ENCODE results near the gene STK24. TPM values are rescaled to one million over a fixed set of nuclear protein-coding genes. Genes with fewer than 3 reads are reported as not detected.

The STK24 gene
- total RNA-seq, 1 donor from 2014 or later: 53.8 TPM

DNA sequence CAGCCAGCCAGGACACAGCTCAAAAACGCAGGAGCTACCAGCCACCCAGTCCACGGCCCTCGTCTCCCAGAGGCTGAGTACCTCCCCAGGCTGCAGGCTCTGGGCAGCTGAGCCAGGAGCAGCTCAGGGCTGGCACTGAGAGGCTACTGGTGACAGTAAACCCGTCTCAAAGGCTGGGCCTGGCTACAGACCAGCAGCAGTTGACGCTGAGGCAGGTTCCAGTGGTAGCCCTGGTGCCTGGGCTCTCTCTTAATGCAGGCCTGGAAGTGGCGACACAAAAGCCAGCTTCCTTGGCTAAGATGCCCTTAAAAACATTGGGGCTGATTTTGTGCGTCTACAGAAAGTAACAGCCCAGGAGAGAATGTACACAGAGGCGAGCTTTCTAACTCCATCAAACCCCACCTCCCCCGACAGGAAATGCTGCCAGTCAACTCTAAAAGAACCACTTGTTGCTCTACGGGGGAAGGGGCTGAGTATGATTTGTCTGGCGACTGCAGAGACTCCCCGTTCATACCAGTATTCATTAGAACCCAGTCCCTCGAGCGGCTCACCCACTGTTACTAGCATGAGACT, 126.3 kb downstream of the STK24 start:
- no peak for DNase-seq

- DNase-seq: no peak
These were observed 126.9 kb downstream of the STK24 start for GRCh38 chr13:98450026-98450425.

DNA sequence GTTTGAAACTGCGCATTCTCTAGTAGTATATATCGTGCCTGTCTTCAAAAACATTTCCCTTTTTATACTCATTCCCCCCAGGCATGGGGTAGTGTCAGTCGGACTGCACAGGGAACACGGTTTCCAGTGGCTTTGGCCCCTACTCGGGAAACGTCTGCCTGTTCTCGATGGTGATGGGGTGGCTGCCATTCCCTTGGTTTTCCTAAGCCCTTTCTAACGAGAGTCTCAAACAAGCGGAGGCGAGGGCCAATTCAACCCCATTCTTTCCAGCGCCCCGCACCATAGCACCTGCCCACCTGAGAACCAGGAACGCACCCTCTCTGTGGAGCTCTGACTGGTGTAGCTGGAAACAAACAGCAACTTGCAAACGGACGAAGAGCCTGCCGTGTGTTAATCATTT, 127.6 kb downstream of the STK24 start:
- no peak for DNase-seq

GRCh38 chr13:98448642-98448928, 128.3 kb downstream of the STK24 start:
- DNase-seq: no peak

- DNase-seq: peak; percentile 25
These were observed 128.8 kb downstream of the STK24 start for GRCh38 chr13:98447881-98448641.

GRCh38 chr13:98447130-98447529, 129.8 kb downstream of the STK24 start:
- no peak for DNase-seq

DNA sequence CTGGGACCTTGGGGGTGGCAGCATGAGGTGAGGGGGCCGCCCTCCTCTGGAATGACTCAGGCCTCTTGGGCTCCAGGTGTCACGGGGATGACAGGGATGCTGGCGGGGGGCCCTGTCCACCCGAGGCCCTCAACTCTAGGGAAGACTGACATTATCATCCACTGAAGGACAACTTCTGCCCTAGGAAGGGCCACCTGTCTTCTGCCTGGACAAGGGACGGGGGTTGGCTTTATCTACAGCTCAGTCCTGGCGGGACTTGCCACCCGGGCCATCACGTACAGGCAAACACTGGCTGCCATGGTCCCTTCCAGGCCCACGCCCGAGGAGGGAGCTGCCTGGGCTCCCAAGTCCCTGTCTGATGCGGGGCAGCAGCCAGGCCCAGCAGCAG, 130.7 kb downstream of the STK24 start:
- no peak for DNase-seq

DNA sequence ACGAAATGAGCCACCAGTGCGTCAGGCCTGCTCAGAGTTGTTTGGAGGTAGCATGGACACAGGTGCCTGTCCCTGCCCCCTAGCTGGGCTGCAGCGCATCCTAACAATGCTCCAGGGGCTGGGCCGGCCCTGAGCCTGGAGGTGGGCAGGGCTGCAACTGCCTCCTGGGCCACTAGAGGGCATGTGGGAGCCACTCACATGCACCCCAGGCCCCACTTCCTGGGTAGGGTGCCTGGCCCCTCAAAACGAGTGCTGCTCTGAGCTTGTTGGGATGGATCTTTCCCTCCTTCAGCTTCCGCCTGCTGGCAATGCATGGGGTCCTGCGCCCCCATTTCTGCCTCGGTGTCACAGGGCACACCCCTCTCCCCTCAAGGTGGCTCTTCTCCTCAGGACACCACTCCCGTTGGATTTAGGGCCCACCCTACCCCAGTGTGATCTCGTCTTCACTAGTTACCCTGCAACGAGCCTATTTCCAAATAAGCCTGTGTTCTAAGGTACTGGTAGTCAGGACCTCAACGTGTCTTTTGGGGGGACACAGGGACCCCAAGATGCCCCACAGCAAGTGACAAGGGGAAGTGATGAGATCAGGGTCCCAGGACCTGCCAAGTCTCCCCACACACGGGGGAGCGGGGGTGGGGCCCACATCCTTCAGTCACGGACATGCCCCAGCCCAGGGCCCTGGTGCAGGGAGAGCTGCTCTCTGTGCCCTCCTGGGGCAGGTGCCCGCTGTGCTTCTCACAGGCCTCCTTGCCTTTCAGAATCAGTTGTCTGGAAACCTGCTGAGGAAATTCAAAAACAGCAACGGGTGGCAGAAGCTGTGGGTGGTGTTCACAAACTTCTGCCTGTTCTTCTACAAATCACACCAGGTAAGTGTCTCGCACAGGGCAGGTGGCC, 131.3 kb downstream of the STK24 start:
- peak; percentile 33 for DNase-seq

DNA sequence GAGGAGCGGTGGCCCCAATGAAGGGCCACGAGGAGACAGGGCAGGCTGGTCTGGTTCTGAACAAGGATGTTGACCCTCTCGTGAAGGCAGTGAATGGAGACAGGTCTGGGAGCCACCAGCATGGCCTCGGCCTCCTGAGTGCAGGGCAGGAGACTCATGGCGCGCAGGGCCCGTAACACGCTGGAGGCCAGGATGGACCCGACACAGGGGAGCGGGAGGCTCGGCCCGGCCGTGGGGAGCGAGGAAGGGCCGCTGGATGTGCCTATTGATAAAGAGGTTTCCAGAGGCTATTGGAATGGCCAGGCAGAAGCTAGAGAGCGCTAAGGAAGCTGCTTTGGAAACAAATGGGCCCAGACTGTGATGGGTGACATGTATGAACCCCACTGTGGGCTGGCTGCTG, 132.5 kb downstream of the STK24 start:
- DNase-seq: no peak

GRCh38 chr13:98443800-98444325, 133.0 kb downstream of the STK24 start:
- DNase-seq: no peak

DNA sequence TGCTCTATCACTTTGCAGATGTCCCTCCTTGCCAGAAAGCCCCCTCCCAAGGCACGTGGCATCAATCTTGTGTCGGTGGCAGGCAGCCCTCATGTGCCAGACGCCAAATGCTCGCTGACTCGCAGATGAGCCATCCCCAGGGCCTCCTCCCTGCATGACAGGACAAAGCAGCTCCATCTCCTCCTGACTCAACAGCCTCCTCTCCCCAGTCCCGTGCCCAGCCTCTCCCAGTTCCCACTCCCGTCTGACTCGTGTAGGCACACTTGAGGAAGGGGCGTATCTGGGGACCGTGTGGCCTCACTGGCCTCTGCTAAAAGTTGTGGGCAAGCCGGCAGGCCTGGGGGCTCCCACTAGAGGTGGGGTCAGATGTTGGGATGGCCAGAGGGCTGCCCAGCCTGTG, 133.6 kb downstream of the STK24 start:
- DNase-seq: no peak

DNA sequence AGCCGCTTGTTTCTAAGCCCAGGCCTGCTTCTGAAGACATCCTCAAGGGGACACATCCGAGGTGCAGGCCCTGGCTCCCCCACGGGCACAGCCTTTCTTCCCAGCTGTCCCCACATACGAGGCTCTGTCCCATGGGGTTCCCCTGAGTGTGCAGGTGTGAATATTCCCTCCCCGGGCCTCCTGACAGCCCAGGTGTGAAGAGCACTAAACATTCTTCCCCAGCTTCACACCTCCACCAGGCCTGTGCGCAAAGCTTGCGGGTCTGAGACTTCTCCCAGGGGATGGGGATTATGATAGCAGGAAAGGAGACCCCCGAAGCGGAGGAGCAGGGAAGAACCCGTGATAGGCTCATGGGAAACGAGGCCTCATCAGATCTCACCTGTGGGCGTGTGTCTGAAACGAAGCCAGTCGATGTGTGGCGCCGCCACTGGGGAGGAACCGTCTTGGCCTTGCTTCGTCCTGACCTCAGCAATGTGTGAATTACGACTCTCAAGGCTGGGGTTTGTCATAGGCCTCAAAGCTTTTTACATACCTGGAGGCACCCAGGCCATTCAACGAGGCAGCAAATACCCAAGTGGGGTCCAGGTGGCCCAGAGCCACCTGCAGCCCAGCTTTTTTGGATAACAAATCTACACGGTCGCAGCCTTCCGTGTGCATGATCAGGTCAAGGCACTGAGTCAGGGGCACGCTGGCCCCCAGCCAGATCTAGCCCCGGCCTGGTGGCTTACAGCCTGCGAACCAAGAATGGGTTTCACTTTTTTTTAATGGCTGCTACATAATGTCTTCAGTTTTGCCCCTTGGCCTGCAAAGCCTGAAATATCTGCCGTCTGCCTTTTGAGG, 134.3 kb downstream of the STK24 start:
- no peak for DNase-seq

- no peak for DNase-seq
These were observed 135.7 kb downstream of the STK24 start for GRCh38 chr13:98441056-98441676.

GRCh38 chr13:98440390-98441055, 136.4 kb downstream of the STK24 start:
- DNase-seq: no peak

DNA sequence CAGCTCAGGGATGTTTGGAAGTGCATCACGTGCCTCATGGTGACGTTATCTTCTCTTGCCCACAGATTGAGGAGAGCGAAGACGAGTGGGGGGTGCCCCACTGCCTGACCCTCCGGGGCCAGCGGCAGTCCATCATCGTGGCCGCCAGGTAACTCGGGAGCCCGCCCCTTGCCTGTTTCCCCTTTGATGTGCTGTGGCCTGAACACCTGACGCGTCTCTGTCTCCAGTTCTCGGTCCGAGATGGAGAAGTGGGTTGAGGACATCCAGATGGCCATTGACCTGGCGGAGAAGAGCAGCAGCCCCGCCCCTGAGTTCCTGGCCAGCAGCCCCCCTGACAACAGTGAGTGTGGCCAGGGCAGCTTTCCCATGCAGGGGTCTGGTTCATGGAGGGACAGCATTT, 137.0 kb downstream of the STK24 start:
- no peak for DNase-seq

DNA sequence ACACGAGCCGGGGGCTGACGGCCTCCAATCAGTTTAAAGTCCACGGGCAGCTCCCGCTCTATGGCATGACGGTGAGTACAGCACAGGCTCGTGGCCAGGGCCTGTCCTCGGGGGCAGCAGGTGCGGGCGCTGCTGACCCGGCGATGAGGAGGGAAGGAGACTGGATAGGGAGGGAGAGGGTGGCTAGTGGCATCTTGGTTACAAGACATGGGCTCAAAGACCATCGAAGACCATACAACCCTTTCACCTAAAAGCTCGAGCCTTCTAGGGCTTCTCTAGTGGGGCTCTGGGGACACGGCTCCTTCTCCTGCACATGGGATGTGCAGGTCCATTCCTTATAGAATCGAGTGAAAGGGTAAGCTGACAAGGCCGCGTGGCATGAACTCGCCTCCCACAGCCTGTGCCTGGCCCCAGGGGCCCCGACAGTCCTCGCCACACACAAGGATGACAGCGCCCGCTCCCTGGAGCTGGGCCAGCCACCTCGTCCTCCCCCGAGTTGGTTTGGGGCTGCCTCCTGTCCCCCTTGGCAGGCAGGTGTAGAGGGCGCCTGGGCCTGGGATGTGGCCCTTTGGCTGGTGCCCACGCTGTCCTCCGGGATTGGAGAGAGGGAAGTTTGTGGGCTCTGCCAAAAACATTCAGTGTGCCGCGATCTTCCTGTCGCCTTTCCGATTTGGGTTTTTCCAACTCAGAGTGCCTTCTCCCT, 137.6 kb downstream of the STK24 start:
- DNase-seq: no peak

- no peak for DNase-seq
These were observed 138.4 kb downstream of the STK24 start for GRCh38 chr13:98438246-98439125.

DNA sequence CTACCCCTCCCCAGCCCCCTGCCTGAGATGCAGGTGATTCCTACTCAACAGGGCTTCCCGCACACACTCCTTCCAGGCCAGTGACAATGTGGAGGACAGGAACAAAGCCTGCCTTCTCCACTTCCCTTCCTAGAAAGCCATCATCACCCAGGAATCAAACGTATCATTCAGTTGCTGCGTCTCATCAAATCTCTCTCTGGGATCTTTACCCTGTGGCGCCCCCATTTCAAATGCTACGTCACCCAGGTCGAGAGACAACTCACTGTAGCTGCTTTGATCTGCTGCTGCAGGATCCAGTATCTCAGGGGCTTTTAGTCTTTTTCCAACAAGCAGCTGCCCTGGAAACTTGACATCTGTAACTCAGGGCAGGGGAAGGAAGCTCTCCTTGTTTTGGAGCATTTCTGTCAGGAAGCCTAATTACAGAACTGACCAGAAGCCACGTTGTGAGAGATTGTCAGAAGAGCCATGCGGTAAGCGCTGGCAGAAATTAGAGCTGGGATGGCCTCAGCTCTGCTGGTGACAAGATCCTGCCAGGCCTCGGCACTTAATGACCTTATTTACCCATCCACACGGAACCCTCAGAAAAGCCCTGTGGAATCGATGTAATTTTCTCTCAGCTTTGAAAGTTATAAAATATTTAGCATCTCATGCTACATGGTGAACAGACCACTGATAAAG, 140.5 kb downstream of the STK24 start:
- DNase-seq: no peak

DNA sequence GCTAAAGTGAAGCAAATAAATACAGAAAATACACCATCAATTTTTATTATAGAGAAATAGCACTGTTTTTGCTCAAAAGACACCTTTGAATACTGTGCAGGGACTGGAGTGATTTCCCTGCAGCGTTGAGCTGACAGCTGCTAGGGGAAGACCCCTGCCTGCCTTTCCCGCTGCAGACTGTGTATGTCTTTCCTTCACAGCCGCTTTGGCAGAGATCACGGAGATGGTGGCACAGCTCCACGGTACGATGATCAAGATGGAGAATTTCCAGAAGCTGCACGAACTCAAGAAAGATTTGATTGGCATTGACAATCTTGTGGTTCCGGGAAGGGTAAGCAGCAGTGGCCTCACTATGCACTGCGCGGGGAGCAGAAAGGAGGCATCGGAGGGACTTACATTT, 141.5 kb downstream of the STK24 start:
- DNase-seq: no peak
